T-helper 17 cell (primary cell): Measurements from ENCODE around the gene CCDC148. TPM values are rescaled to one million over a fixed set of nuclear protein-coding genes. Genes with fewer than 3 reads are reported as not detected.

ENCODE experiments used
- ATAC-seq: fragments of 150-1000 bp; cut with Tn5 transposase; 2 replicates; pipeline ENCODE4 v1.10.0; 2021; ENCODE audit warnings: mild to moderate bottlenecking, moderate library complexity
- DNase-seq, 3 donors: peaks; one replicate each; pipeline versions ENCODE4 v3.0.0 to v3.0.0-alpha.2; 2020 to 2021
- H3K9me3 ChIP-seq: one replicate; pipeline ENCODE4 v1.7.0; 2013; ENCODE audit warnings: low read length, mild to moderate bottlenecking; ENCODE audit not compliant: control insufficient read depth, poor library complexity, severe bottlenecking
- H3K27ac Mint-ChIP-seq: one replicate; pipeline ENCODE4 v1.8.0; 2022; ENCODE audit warnings: mild to moderate bottlenecking, moderate library complexity, mixed read lengths
- H3K27me3 Mint-ChIP-seq: one replicate; pipeline ENCODE4 v1.8.0; 2022; ENCODE audit warnings: mixed read lengths
- H3K36me3 Mint-ChIP-seq: one replicate; pipeline ENCODE4 v1.8.0; 2022; ENCODE audit warnings: low read depth, mixed read lengths
- H3K4me1 Mint-ChIP-seq: one replicate; pipeline ENCODE4 v1.8.0; 2022; ENCODE audit warnings: mild to moderate bottlenecking, mixed read lengths
- H3K4me3 Mint-ChIP-seq: one replicate; pipeline ENCODE4 v1.8.0; 2022; ENCODE audit warnings: mild to moderate bottlenecking, moderate library complexity, mixed read lengths
- total RNA-seq, 4 donors: library from RNA in 2 of 4; stranded (reverse) in 2 of 4; gene quantifications; one replicate each; pipeline ENCODE4 v1.2.3 and lab custom pipeline; 2022 to 2026

Gene CCDC148
- total RNA-seq, 2 donors from 2014 or later: not detected

- no peaks in the 10 kb centered on the region for H3K9me3 ChIP-seq
- Mint-ChIP-seq H3K27ac (no peak overlapping the region), H3K4me3 (no peak overlapping the region), H3K4me1 (no peaks in the 10 kb centered on the region), H3K27me3 (peaks cover 31% of the 10 kb centered on the region), H3K36me3 (no peaks in the 10 kb centered on the region)
- ATAC-seq (no peak), DNase-seq (no peak)
Measured at GRCh38 chr2:158130832-158131473, 325.6 kb downstream of the CCDC148 start.

GRCh38 chr2:158129037-158129436, 327.5 kb downstream of the CCDC148 start:
- Mint-ChIP-seq H3K27ac (no peak overlapping the region), H3K4me3 (no peak overlapping the region), H3K4me1 (no peaks in the 10 kb centered on the region), H3K27me3 (peaks cover 31% of the 10 kb centered on the region), H3K36me3 (no peaks in the 10 kb centered on the region)
- H3K9me3 ChIP-seq: no peaks in the 10 kb centered on the region
- DNase-seq (no peak), ATAC-seq (no peak)

GRCh38 chr2:158128168-158128973, 328.2 kb downstream of the CCDC148 start:
- H3K27me3 Mint-ChIP-seq: peaks cover 34% of the 10 kb centered on the region
- ATAC-seq: no peak
- H3K27ac Mint-ChIP-seq: no peak overlapping the region
- H3K36me3 Mint-ChIP-seq: no peaks in the 10 kb centered on the region
- H3K4me1 Mint-ChIP-seq: no peaks in the 10 kb centered on the region
- H3K9me3 ChIP-seq: no peaks in the 10 kb centered on the region
- no peak for DNase-seq
- H3K4me3 Mint-ChIP-seq: no peak overlapping the region

- Mint-ChIP-seq H3K36me3 (no peaks in the 10 kb centered on the region), H3K27me3 (peaks cover 34% of the 10 kb centered on the region), H3K27ac (no peak overlapping the region), H3K4me1 (no peaks in the 10 kb centered on the region), H3K4me3 (no peak overlapping the region)
- DNase-seq: no peak
- no peaks in the 10 kb centered on the region for H3K9me3 ChIP-seq
- no peak for ATAC-seq
Measured at GRCh38 chr2:158127380-158127804, 329.2 kb downstream of the CCDC148 start.

GRCh38 chr2:158125756-158126498, 330.6 kb downstream of the CCDC148 start:
- Mint-ChIP-seq H3K27me3 (peaks cover 28% of the 10 kb centered on the region), H3K4me3 (no peak overlapping the region), H3K4me1 (no peaks in the 10 kb centered on the region), H3K36me3 (no peaks in the 10 kb centered on the region), H3K27ac (no peak overlapping the region)
- DNase-seq: no peak
- no peak for ATAC-seq
- no peaks in the 10 kb centered on the region for H3K9me3 ChIP-seq

- Mint-ChIP-seq H3K36me3 (no peaks in the 10 kb centered on the region), H3K4me1 (no peaks in the 10 kb centered on the region), H3K27ac (no peak overlapping the region), H3K4me3 (no peak overlapping the region), H3K27me3 (peaks cover 36% of the 10 kb centered on the region)
- DNase-seq (no peak), ATAC-seq (no peak)
- no peaks in the 10 kb centered on the region for H3K9me3 ChIP-seq
Measured at GRCh38 chr2:158124896-158125295, 331.7 kb downstream of the CCDC148 start.

Other genes with a start within 250 kb of the CCDC148 start
- 10 to 100 TPM; 26.6 to 28.9 TPM for gene PKP4, start 199 bp upstream of the CCDC148 start, total RNA-seq